Ovary (tissue), 9 donors: ENCODE data around the gene HDLBP. TPM values are rescaled to one million over a fixed set of nuclear protein-coding genes. Genes with fewer than 3 reads are reported as not detected.

ENCODE experiments used
- DNase-seq, 5 donors: peaks; one replicate each; pipeline ENCODE4 v3.0.0-alpha.2; 2019 to 2020
- H3K27ac ChIP-seq, 2 donors: fragments of 200-600 bp; one replicate each; pipeline versions ENCODE4 v1.5.1 to v1.8.0; 2019 to 2022
- H3K27me3 ChIP-seq: fragments of 200-600 bp; one replicate; pipeline ENCODE4 v1.8.0; 2022
- H3K36me3 ChIP-seq: fragments of 200-600 bp; sonication (generic); one replicate; pipeline ENCODE4 v1.5.1; 2019
- H3K4me1 ChIP-seq: one replicate; pipeline ENCODE4 v1.8.1; 2013; ENCODE audit warnings: mild to moderate bottlenecking, moderate library complexity; ENCODE audit not compliant: insufficient read depth
- H3K4me3 ChIP-seq: fragments of 200-600 bp; sonication (generic); one replicate; pipeline ENCODE4 v1.5.1; 2017
- H3K9me3 ChIP-seq, 2 donors: fragments of 200-600 bp in 1 of 2; sonication (generic) in 1 of 2; one replicate each; pipeline versions ENCODE4 v1.5.1 to v1.8.1; 2013 to 2019; ENCODE audit warnings: mild to moderate bottlenecking in 1 of 2, moderate library complexity in 1 of 2
- EP300 ChIP-seq: sonication (generic); formaldehyde crosslinking; IDR thresholded peaks from one replicate; pipeline ENCODE4 v1.6.1; 2017; ENCODE audit warnings: antibody characterized with exemption
- POLR2A ChIP-seq: fragments of 450-650 bp; IDR thresholded peaks from one replicate; pipeline ENCODE4 v1.6.1; 2017; ENCODE audit warnings: antibody characterized with exemption, mild to moderate bottlenecking, moderate library complexity
- WGBS, 3 donors: extraction: QIAGEN DNeasy Blood & Tissue Kit in 1 of 3; methylation state at CpG; one replicate each; pipeline versions ENCODE4 v1.1.5 to v1.1.7; 2013 to 2017; 5-methylcytosine and 5-hydroxymethylcytosine counted together
- intact Hi-C, 4 donors: fragments of 100-400 bp; cut with DNase I; formaldehyde crosslinking; loops; one replicate each; pipeline versions ENCODE4 v1.11.0 to v1.15.1; 2022 to 2023
- polyA plus RNA-seq, 2 donors: library from polyadenylated mRNA; stranded (reverse); fragments of 200-250 nt in 1 of 2; fragments of 350-450 nt in 1 of 2; fragmentation: Illumina TruSeq in 1 of 2; extraction: RNeasy Lipid Tissue Mini Kit (QIAGEN cat#74804) in 1 of 2; gene quantifications; one replicate each; pipeline ENCODE4 v1.2.3, GENCODE V29; 2013 to 2014
- total RNA-seq, 7 donors: library from RNA; depleted of rRNA in 2 of 7; stranded (reverse); fragments of >200 nt in 2 of 7; fragmentation: NEBNext Ultra II Directional in 3 of 7; extraction: Animal tissue kit (Norgen Biotek cat#: 25700) in 3 of 7; gene quantifications; one replicate each; pipeline versions ENCODE4 v1.1.0 to v1.2.4, GENCODE V29; 2016 to 2023
- TF ChIP-seq, protein P1 (sequence below), 3 donors: fragments of 450-650 bp in 2 of 3; fragments of 200-600 bp in 1 of 3; IDR thresholded peaks; one replicate each; pipeline versions ENCODE4 v1.5.1 to v1.8.0; 2016 to 2022; ENCODE audit warnings: antibody characterized with exemption in 3 of 3, mild to moderate bottlenecking in 1 of 3
- donor health status: DM: no; HTN: no; CAD: no; lungs with moderate emphysema.
- donor health status: DM: no; HTN: no; CAD: no.
- donor health status: Bipolar disorder and iron deficiency.
- donor health status: DM: yes; HTN: yes; CAD: no.
- donor health status: DM: no; HTN: no; CAD: no.
- donor health status: DM: yes; HTN: yes; CAD: no.

The HDLBP gene
- total and polyA plus RNA-seq, 9 donors: 145 to 616 (median 359) TPM

GRCh38 chr2:241225545-241225944 is 89.9 kb downstream of the HDLBP start:
- Histone ChIP-seq H3K27ac (no peak overlapping the region), H3K36me3 (no peaks in the 10 kb centered on the region), H3K4me1 (peaks cover 10% of the 10 kb centered on the region), H3K27me3 (no peaks in the 10 kb centered on the region), H3K9me3 (no peaks in the 10 kb centered on the region), H3K4me3 (no peak overlapping the region)
- TF ChIP-seq EP300: no peak
- TF ChIP-seq, protein P1, sequence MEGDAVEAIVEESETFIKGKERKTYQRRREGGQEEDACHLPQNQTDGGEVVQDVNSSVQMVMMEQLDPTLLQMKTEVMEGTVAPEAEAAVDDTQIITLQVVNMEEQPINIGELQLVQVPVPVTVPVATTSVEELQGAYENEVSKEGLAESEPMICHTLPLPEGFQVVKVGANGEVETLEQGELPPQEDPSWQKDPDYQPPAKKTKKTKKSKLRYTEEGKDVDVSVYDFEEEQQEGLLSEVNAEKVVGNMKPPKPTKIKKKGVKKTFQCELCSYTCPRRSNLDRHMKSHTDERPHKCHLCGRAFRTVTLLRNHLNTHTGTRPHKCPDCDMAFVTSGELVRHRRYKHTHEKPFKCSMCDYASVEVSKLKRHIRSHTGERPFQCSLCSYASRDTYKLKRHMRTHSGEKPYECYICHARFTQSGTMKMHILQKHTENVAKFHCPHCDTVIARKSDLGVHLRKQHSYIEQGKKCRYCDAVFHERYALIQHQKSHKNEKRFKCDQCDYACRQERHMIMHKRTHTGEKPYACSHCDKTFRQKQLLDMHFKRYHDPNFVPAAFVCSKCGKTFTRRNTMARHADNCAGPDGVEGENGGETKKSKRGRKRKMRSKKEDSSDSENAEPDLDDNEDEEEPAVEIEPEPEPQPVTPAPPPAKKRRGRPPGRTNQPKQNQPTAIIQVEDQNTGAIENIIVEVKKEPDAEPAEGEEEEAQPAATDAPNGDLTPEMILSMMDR (IDR thresholded peaks at IDR 0.05): no peak
- intact Hi-C loops: no loop called here
- WGBS, 3 donors: 77 to 85% (median 85%) methylated on average over 16 of the region's 16 CpGs
- peak in 2 of 5 donors; percentile 16 to 37 for DNase-seq

GRCh38 chr2:241224851-241225438 is 90.5 kb downstream of the HDLBP start:
- peak in 2 of 5 donors; percentile 20 to 46 for DNase-seq
- WGBS, 3 donors: 57 to 85% (median 78%) methylated on average over 8 of the region's 8 CpGs
- no peaks in the 10 kb centered on the region for H3K36me3 ChIP-seq

DNA sequence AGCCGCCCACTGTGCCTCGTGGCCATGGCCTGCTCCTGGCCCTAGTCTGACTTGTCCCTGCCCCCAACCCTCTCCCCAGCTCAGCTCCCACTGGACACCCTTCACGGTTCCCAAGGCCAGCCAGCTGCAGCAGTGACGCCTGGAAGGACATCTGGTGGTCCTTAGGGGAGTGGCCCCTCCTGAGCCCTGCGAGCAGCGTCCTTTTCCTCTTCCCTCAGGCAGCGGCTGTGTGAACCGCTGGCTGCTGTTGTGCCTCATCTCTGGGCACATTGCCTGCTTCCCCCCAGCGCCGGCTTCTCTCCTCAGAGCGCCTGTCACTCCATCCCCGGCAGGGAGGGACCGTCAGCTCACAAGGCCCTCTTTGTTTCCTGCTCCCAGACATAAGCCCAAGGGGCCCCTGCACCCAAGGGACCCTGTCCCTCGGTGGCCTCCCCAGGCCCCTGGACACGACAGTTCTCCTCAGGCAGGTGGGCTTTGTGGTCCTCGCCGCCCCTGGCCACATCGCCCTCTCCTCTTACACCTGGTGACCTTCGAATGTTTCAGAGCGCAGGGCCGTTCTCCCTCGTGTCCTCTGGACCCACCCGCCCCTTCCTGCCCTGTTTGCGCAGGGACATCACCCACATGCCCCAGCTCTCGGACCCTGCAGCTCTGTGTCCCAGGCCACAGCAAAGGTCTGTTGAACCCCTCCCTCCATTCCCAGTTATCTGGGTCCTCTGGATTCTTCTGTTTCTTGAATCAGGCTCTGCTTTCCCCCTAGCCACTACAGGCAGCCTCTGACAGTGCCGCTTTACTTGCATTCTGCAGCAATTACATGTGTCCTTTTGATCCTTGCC is 91.2 kb downstream of the HDLBP start:
- DNase-seq: peak in 2 of 5 donors; percentile 50 to 65
- H3K27me3 ChIP-seq: no peaks in the 10 kb centered on the region
- TF ChIP-seq EP300: no peak
- no peak for TF ChIP-seq POLR2A
- TF ChIP-seq, protein P1 (IDR thresholded peaks at IDR 0.05): no peak
- H3K4me1 ChIP-seq: peaks cover 9% of the 10 kb centered on the region
- intact Hi-C loops: no loop called here
- H3K27ac ChIP-seq: no peak overlapping the region
- H3K36me3 ChIP-seq: no peaks in the 10 kb centered on the region
- WGBS, 3 donors: 30 to 39% (median 37%) methylated on average over 25 to 26 of the region's 26 CpGs
- no peak overlapping the region for H3K4me3 ChIP-seq
- no peaks in the 10 kb centered on the region for H3K9me3 ChIP-seq

More at GRCh38 chr2:241224851-241225438, 90.5 kb downstream of the HDLBP start:
- Histone ChIP-seq H3K9me3 (no peaks in the 10 kb centered on the region), H3K4me1 (peaks cover 10% of the 10 kb centered on the region), H3K27ac (no peak overlapping the region), H3K4me3 (no peak overlapping the region), H3K27me3 (no peaks in the 10 kb centered on the region)
- intact Hi-C loops: no loop called here
- TF ChIP-seq, protein P1 (IDR thresholded peaks at IDR 0.05): no peak
- no peak for TF ChIP-seq EP300

DNA sequence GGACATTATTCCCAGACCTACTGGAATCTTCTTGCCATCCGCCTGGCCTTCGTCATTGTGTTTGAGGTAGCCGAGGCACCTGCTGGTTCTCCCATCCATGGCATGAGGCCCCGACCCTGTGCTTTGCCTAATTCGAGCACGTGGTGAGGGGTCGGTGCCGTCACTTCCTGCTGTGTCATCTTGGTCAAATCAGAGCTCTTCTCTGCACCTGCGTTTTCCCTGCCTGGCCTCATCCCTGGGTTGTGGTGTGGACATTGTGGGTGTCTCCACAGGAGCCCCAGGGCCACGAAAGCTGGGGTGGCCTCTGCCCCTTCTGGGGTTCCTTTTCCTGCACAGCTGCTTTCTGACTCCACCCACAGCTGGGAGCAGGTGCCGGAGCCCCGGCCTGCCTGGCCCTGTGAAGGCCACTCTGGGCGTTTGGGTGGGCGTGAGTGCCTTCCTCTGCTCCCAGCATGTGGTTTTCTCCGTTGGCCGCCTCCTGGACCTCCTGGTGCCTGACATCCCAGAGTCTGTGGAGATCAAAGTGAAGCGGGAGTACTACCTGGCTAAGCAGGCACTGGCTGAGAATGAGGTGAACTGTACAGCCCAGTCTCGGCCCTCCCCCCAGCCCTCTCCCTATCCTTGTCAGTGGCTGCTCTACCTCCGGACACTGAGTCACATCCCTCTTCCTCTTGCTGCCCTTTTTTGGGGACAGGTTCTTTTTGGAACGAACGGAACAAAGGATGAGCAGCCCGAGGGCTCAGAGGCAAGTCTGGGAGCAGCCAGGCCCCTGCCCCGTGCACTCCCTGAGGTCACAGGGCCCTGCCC is 92.1 kb downstream of the HDLBP start:
- intact Hi-C loops: no loop called here
- H3K27me3 ChIP-seq: no peaks in the 10 kb centered on the region
- H3K9me3 ChIP-seq: no peaks in the 10 kb centered on the region
- 55 to 71% (median 63%) methylated on average over 23 of the region's 23 CpGs for WGBS, 3 donors
- no peak overlapping the region for H3K4me3 ChIP-seq
- no peaks in the 10 kb centered on the region for H3K36me3 ChIP-seq
- H3K4me1 ChIP-seq: peaks cover 3% of the 10 kb centered on the region
- H3K27ac ChIP-seq: no peak overlapping the region
- TF ChIP-seq EP300 (no peak), POLR2A (no peak)
- TF ChIP-seq, protein P1 (IDR thresholded peaks at IDR 0.05): no peak
- DNase-seq: peak in 1 of 5 donors; percentile 33
